Body of pancreas (tissue), 4 donors: ENCODE measurements around the gene ZRANB1. TPM values are rescaled to one million over a fixed set of nuclear protein-coding genes. Genes with fewer than 3 reads are reported as not detected.

Experiments used
- ATAC-seq: fragments of 150-250 bp; one replicate; pipeline ENCODE4 v1.9.1; 2016
- DNase-seq, 4 donors: peaks; one replicate each; pipeline ENCODE4 v3.0.0-alpha.2; 2019
- H3K27ac ChIP-seq, 4 donors: fragments of 200-600 bp; sonication (generic); 1 replicate in 3 of 4; 2 replicates in 1 of 4; pipeline versions ENCODE4 v1.5.1 to v1.6.1; 2016 to 2019; ENCODE audit warnings: mild to moderate bottlenecking in 1 of 4, mixed read lengths in 1 of 4, moderate library complexity in 1 of 4
- H3K27me3 ChIP-seq, 2 donors: fragments of 200-600 bp; sonication (generic); one replicate each; pipeline ENCODE4 v1.6.0; 2016; ENCODE audit warnings: mild to moderate bottlenecking in 1 of 2
- H3K36me3 ChIP-seq, 2 donors: fragments of 200-600 bp; sonication (generic); replicated peaks in 1 of 2; 2 replicates each; pipeline ENCODE4 v1.5.1; 2016; ENCODE audit warnings: low read depth in 2 of 2; ENCODE audit not compliant: insufficient read depth in 1 of 2
- H3K4me1 ChIP-seq: fragments of 200-600 bp; sonication (generic); one replicate; pipeline ENCODE4 v1.6.0; 2016
- H3K4me3 ChIP-seq, 2 donors: fragments of 200-600 bp; sonication (generic); 1 replicate in 1 of 2; 2 replicates in 1 of 2; pipeline ENCODE4 v1.5.1; 2016 to 2019
- H3K9me3 ChIP-seq, 3 donors: fragments of 200-600 bp; sonication (generic); 1 replicate in 2 of 3; 2 replicates in 1 of 3; pipeline ENCODE4 v1.5.1; 2016
- POLR2A ChIP-seq, 3 donors: fragments of 450-650 bp; IDR thresholded peaks; one replicate each; pipeline ENCODE4 v1.6.1; 2016; ENCODE audit warnings: antibody characterized with exemption in 3 of 3, mild to moderate bottlenecking in 2 of 3
- WGBS, 2 donors: methylation state at CpG; one replicate each; pipeline ENCODE4 v1.1.5; 2017; 5-methylcytosine and 5-hydroxymethylcytosine counted together
- intact Hi-C: fragments of 100-400 bp; cut with DNase I; formaldehyde crosslinking; loops from one replicate; pipeline ENCODE4 v1.15.1; 2023
- total RNA-seq, 2 donors: library from RNA; depleted of rRNA; stranded (reverse); fragments of >200 nt; gene quantifications; one replicate each; pipeline ENCODE4 v1.1.0, GENCODE V29; 2016
- TF ChIP-seq, protein P1 (sequence below), 7 experiments: fragments of 450-650 bp in 4 of 7; fragments of 200-600 bp in 3 of 7; sonication (generic) in 3 of 7; IDR thresholded peaks; one replicate each; pipeline ENCODE4 v1.5.1; 2016 to 2019; ENCODE audit warnings: antibody characterized with exemption in 7 of 7

The ZRANB1 gene
- total RNA-seq, 2 donors from 2014 or later, result 12.2 to 21.1 TPM

GRCh38 chr10:124928545-124928944, 13.4 kb upstream of the ZRANB1 start:
- intact Hi-C loops, result no loop called here
- TF ChIP-seq, protein P1, sequence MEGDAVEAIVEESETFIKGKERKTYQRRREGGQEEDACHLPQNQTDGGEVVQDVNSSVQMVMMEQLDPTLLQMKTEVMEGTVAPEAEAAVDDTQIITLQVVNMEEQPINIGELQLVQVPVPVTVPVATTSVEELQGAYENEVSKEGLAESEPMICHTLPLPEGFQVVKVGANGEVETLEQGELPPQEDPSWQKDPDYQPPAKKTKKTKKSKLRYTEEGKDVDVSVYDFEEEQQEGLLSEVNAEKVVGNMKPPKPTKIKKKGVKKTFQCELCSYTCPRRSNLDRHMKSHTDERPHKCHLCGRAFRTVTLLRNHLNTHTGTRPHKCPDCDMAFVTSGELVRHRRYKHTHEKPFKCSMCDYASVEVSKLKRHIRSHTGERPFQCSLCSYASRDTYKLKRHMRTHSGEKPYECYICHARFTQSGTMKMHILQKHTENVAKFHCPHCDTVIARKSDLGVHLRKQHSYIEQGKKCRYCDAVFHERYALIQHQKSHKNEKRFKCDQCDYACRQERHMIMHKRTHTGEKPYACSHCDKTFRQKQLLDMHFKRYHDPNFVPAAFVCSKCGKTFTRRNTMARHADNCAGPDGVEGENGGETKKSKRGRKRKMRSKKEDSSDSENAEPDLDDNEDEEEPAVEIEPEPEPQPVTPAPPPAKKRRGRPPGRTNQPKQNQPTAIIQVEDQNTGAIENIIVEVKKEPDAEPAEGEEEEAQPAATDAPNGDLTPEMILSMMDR (IDR thresholded peaks at IDR 0.05), result no peak
- TF ChIP-seq POLR2A (IDR thresholded peaks at IDR 0.05), result no peak
- Histone ChIP-seq H3K36me3 (no peaks in the 10 kb centered on the region), H3K9me3 (no peaks in the 10 kb centered on the region), H3K27ac (no peak overlapping the region), H3K4me1 (peaks cover 4% of the 10 kb centered on the region), H3K4me3 (no peak overlapping the region), H3K27me3 (no peaks in the 10 kb centered on the region)
- 95 to 97% methylated on average over 3 of the region's 3 CpGs for WGBS, 2 donors
- DNase-seq (no peak), ATAC-seq (no peak)

GRCh38 chr10:124935946-124936345, 6.0 kb upstream of the ZRANB1 start:
- DNase-seq (no peak), ATAC-seq (no peak)
- no peaks in the 10 kb centered on the region for H3K9me3 ChIP-seq
- intact Hi-C loops, result no loop called here
- 84 to 93% methylated on average over 2 of the region's 2 CpGs for WGBS, 2 donors
- TF ChIP-seq, protein P1 (IDR thresholded peaks at IDR 0.05), result no peak
- TF ChIP-seq POLR2A (IDR thresholded peaks at IDR 0.05), result no peak
- H3K27me3 ChIP-seq, result no peaks in the 10 kb centered on the region
- no peak overlapping the region for H3K27ac ChIP-seq
- no peaks in the 10 kb centered on the region for H3K36me3 ChIP-seq
- no peak overlapping the region for H3K4me3 ChIP-seq
- peaks cover 31% of the 10 kb centered on the region for H3K4me1 ChIP-seq

- no peak for TF ChIP-seq POLR2A (IDR thresholded peaks at IDR 0.05)
- TF ChIP-seq, protein P1 (IDR thresholded peaks at IDR 0.05), result no peak
- Histone ChIP-seq H3K27ac (no peak overlapping the region), H3K4me1 (peaks cover 31% of the 10 kb centered on the region), H3K36me3 (no peaks in the 10 kb centered on the region), H3K4me3 (no peak overlapping the region), H3K9me3 (no peaks in the 10 kb centered on the region), H3K27me3 (no peaks in the 10 kb centered on the region)
- DNase-seq (no peak), ATAC-seq (no peak)
- intact Hi-C loops, result no loop called here
- WGBS, 2 donors, result 88 to 95% methylated on average over 7 of the region's 7 CpGs
Observed at GRCh38 chr10:124936813-124937212, 5.1 kb upstream of the ZRANB1 start.

DNA sequence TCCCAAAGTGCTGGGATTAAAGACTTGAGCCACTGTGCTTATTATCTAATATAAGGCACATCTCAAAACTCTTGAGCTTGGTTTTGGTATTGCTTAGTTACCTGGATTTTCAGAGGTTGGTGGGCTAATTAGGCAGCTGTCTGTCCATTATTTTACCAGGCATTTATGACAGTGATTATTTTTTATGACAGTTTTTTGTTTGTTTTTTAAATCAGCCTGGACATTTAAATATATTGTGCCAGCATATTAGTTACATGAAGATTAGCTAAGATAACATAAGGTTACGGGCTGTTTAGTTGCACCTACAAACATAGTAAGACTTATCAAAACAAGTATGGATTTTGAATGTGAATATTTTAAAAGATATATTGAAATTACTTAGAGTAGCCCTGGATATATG, 2.6 kb upstream of the ZRANB1 start:
- WGBS, 2 donors, result 48 to 55% methylated on average over 1 of the region's 1 CpG
- no peak overlapping the region for H3K4me3 ChIP-seq
- no peaks in the 10 kb centered on the region for H3K9me3 ChIP-seq
- no peak overlapping the region for H3K27ac ChIP-seq
- DNase-seq (no peak), ATAC-seq (no peak)
- no peaks in the 10 kb centered on the region for H3K36me3 ChIP-seq
- peaks cover 45% of the 10 kb centered on the region for H3K4me1 ChIP-seq
- H3K27me3 ChIP-seq, result no peaks in the 10 kb centered on the region
- TF ChIP-seq, protein P1 (IDR thresholded peaks at IDR 0.05), result no peak
- no peak for TF ChIP-seq POLR2A (IDR thresholded peaks at IDR 0.05)
- intact Hi-C loops, result no loop called here

GRCh38 chr10:124942317-124943169, 620 bp downstream of the ZRANB1 start:
- no peak overlapping the region for H3K4me3 ChIP-seq
- H3K4me1 ChIP-seq, result peaks cover 54% of the 10 kb centered on the region
- H3K9me3 ChIP-seq, result no peaks in the 10 kb centered on the region
- no peaks in the 10 kb centered on the region for H3K27me3 ChIP-seq
- H3K36me3 ChIP-seq, result no peaks in the 10 kb centered on the region
- TF ChIP-seq, protein P1 (IDR thresholded peaks at IDR 0.05), result no peak
- no peak for TF ChIP-seq POLR2A (IDR thresholded peaks at IDR 0.05)
- WGBS, 2 donors, result 58 to 70% methylated on average over 11 of the region's 11 CpGs
- no peak for ATAC-seq
- peak overlapping the region in 2 of 4 donors; percentile 2 to 16 for H3K27ac ChIP-seq
- no peak for DNase-seq
- intact Hi-C loops, result no loop called here
